GM12801 (cell line): ENCODE results near the gene CSRP1.

Experiments
- CTCF ChIP-seq: IDR thresholded peaks from one replicate; pipeline ENCODE4 v1.5.1; 2011; ENCODE audit warnings: control low read depth; ENCODE audit not compliant: insufficient read length; ENCODE audit errors: extremely low read depth

CSRP1 gene

GRCh38 chr1:201475130-201475529 lies 31.8 kb downstream of the CSRP1 start:
- no peak for TF ChIP-seq CTCF

- TF ChIP-seq CTCF, result no peak
These were observed 33.6 kb downstream of the CSRP1 start for GRCh38 chr1:201473296-201473695.

GRCh38 chr1:201471772-201472171 lies 35.2 kb downstream of the CSRP1 start:
- TF ChIP-seq CTCF, result no peak

GRCh38 chr1:201470581-201470980 lies 36.3 kb downstream of the CSRP1 start:
- TF ChIP-seq CTCF, result no peak

GRCh38 chr1:201469645-201470074 lies 37.3 kb downstream of the CSRP1 start:
- no peak for TF ChIP-seq CTCF

- TF ChIP-seq CTCF, result no peak
These were observed 37.9 kb downstream of the CSRP1 start, which contains the start of gene PHLDA3 for GRCh38 chr1:201468844-201469644. TSS of gene PHLDA3 (minus strand) at chr1:201469188. CDS start at chr1:201468786, 402 bp downstream.

GRCh38 chr1:201468501-201468843 lies 38.5 kb downstream of the CSRP1 start:
- no peak for TF ChIP-seq CTCF
